Measurements from ENCODE around the gene MAST3.

MAST3 gene

GRCh38 chr19:18193388-18194180, 96.0 kb downstream of the MAST3 start:
- DNase-seq = no peak

- no peak for DNase-seq
Observed at GRCh38 chr19:18194181-18194530, 96.6 kb downstream of the MAST3 start.

GRCh38 chr19:18194554-18195238, 97.1 kb downstream of the MAST3 start:
- DNase-seq = peak in 1 of 2 donors; percentile 26

DNA sequence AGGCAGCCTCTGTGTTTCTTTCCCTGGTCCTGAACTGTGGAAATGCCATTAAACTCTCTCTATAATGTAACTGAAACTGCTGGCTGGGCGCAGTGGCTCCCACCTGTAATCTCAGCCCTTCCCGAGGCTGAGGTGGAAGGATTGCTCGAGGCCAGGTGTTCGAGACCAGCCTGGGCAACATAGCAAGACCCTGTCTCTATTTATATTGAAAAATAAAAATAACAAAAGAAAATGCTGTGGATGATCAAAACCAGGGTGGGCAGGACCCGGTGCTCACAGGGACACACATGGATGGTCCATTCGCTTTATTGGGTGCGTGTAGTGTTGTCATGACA, 98.9 kb downstream of the MAST3 start:
- DNase-seq = no peak

- DNase-seq = no peak
Observed at GRCh38 chr19:18197306-18197705, 99.7 kb downstream of the MAST3 start.

DNA sequence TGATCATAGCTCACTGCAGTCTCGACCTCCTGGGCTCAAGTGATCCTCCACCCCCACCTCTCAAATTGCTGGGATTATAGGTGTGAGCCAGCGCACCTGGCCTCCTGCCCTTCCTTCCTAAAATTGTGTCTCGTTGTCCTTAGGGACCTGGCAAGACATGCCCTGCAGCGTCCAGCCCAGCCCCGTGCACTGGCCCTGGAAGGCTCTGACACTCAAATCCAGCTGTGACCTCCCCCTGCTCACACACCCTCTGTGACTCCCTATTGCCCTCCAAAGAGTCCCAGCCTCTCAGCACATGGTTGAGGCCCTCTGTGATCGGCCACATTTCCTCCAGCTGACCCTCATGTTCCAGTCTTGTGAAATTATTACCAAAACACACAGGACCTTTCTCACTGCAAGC, 100.4 kb downstream of the MAST3 start:
- DNase-seq = no peak

DNA sequence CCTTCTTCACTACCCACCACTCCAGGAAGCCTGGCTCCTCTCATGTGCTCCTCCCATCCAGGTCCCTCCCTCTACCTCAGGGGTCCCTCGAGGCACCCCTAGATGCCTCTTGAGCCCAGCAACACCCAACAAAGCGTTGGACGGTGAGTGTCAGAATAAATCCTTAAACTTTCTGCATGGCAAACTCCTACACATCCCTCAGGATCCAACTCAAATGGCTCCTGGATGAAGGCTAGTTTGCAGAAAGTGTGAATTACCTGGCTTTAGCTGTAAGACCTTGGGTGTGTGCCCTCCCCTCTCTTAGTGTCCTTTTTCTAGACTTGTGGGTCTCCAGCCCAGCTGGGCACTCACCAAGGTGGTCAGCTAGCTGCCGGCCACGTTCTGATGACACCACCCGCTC, 100.8 kb downstream of the MAST3 start:
- DNase-seq = no peak
